Vagina (tissue), 2 donors: ENCODE measurements around the gene S100PBP.

Experiments
- POLR2A ChIP-seq, 2 donors: fragments of 450-650 bp; IDR thresholded peaks; one replicate each; pipeline ENCODE4 v1.6.1; 2017; ENCODE audit warnings: antibody characterized with exemption in 2 of 2, mild to moderate bottlenecking in 2 of 2, moderate library complexity in 2 of 2
- POLR2AphosphoS5 ChIP-seq, 2 donors: sonication (generic); formaldehyde crosslinking; IDR thresholded peaks; one replicate each; pipeline ENCODE4 v1.9.0; 2017; ENCODE audit warnings: antibody characterized with exemption in 2 of 2, mild to moderate bottlenecking in 2 of 2, low read depth in 1 of 2; ENCODE audit not compliant: insufficient read depth in 1 of 2
- TF ChIP-seq, protein P1 (sequence below), 3 experiments: fragments of 450-650 bp in 2 of 3; fragments of 200-600 bp in 1 of 3; sonication (generic) in 1 of 3; IDR thresholded peaks; one replicate each; pipeline ENCODE4 v1.5.1; 2017 to 2019; ENCODE audit warnings: antibody characterized with exemption in 3 of 3, mild to moderate bottlenecking in 2 of 3, moderate library complexity in 2 of 3

DNA sequence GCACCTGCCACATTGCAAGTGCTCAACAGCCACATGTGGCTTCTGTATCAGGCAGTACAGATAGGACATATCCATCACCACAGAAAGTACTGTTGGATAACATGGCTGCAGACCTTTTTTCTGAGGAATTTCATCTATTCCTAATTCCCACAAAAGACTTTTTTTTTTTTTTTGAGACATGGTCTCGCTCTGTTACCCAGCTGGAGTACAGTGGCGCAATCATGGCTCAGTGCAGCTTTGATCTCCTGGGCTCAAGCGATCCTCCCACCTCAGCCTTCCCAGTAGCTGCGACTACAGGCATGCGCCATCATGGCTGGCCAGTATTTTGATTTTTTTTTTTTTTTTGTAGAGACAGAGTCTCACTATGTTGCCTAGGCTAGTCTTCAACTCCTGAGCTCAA, 33.6 kb upstream of the S100PBP start:
- TF ChIP-seq, protein P1, sequence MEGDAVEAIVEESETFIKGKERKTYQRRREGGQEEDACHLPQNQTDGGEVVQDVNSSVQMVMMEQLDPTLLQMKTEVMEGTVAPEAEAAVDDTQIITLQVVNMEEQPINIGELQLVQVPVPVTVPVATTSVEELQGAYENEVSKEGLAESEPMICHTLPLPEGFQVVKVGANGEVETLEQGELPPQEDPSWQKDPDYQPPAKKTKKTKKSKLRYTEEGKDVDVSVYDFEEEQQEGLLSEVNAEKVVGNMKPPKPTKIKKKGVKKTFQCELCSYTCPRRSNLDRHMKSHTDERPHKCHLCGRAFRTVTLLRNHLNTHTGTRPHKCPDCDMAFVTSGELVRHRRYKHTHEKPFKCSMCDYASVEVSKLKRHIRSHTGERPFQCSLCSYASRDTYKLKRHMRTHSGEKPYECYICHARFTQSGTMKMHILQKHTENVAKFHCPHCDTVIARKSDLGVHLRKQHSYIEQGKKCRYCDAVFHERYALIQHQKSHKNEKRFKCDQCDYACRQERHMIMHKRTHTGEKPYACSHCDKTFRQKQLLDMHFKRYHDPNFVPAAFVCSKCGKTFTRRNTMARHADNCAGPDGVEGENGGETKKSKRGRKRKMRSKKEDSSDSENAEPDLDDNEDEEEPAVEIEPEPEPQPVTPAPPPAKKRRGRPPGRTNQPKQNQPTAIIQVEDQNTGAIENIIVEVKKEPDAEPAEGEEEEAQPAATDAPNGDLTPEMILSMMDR (IDR thresholded peaks at IDR 0.05), result no peak
- TF ChIP-seq POLR2A (IDR thresholded peaks at IDR 0.05) (no peak), POLR2AphosphoS5 (IDR thresholded peaks at IDR 0.05; ENCODE audit: insufficient read depth in 1 of 2, low read depth in 1 of 2) (no peak)
